Caco-2 (cell line): ENCODE measurements around the gene TMEM238L. TPM values are rescaled to one million over a fixed set of nuclear protein-coding genes. Genes with fewer than 3 reads are reported as not detected.

Source experiments
- BruUV-seq: library from RNA; stranded (reverse); fragments of 400-500 nt; replicated peaks from 2 replicates; lab custom pipeline; 2021; lab: Mats Ljungman, UMichigan
- CTCF ChIA-PET: fragments of 300-600 bp; sonication (Branson Sonifier 250); formaldehyde crosslinking; loops from one replicate; lab custom pipeline; 2022; ENCODE audit warnings: antibody characterized with exemption; lab: Charles Lee
- POLR2A ChIA-PET: fragments of 300-600 bp; sonication (Branson Sonifier 250); formaldehyde crosslinking; loops from one replicate; lab custom pipeline; 2022; ENCODE audit warnings: antibody characterized with exemption; lab: Charles Lee
- DNase-seq, 2 experiments: peaks; one replicate each; pipeline versions ENCODE4 v3.0.0 to v3.0.0-alpha.2; 2020 to 2022
- H3K27me3 ChIP-seq: replicated peaks from 2 replicates; pipeline ENCODE4 v1.6.0; 2011; ENCODE audit warnings: low read length; ENCODE audit not compliant: control insufficient read depth, insufficient read depth
- H3K36me3 ChIP-seq: 2 replicates; pipeline ENCODE4 v1.5.1; 2011; ENCODE audit warnings: low read length; ENCODE audit not compliant: control insufficient read depth, insufficient read depth
- H3K4me1 ChIP-seq: fragments of 250-450 bp; sonication (Bioruptor Pico); 2 replicates; pipeline ENCODE4 v1.5.1; 2020; ENCODE audit warnings: mild to moderate bottlenecking
- H3K4me3 ChIP-seq: 2 replicates; pipeline ENCODE4 v1.5.1; 2011; ENCODE audit warnings: low read depth, mild to moderate bottlenecking, control low read depth, low read length
- H3K9me3 ChIP-seq: fragments of 250-450 bp; sonication (Bioruptor Pico); 2 replicates; pipeline ENCODE4 v1.5.1; 2020; ENCODE audit warnings: mild to moderate bottlenecking, moderate library complexity
- H3K27ac Mint-ChIP-seq: one replicate; pipeline ENCODE4 v1.8.0; 2022; ENCODE audit warnings: mixed read lengths; ENCODE audit not compliant: unreplicated experiment
- H3K27me3 Mint-ChIP-seq: one replicate; pipeline ENCODE4 v1.8.0; 2022; ENCODE audit warnings: mixed read lengths; ENCODE audit not compliant: insufficient read depth, unreplicated experiment
- H3K36me3 Mint-ChIP-seq: one replicate; pipeline ENCODE4 v1.8.0; 2022; ENCODE audit warnings: mild to moderate bottlenecking, mixed read lengths; ENCODE audit not compliant: insufficient read depth, unreplicated experiment
- H3K4me1 Mint-ChIP-seq: one replicate; pipeline ENCODE4 v1.8.0; 2022; ENCODE audit warnings: low read depth, mixed read lengths; ENCODE audit not compliant: unreplicated experiment
- H3K4me3 Mint-ChIP-seq: one replicate; pipeline ENCODE4 v1.8.0; 2022; ENCODE audit warnings: mild to moderate bottlenecking, moderate library complexity, mixed read lengths; ENCODE audit not compliant: unreplicated experiment
- H3K9me3 Mint-ChIP-seq: one replicate; pipeline ENCODE4 v1.8.0; 2022; ENCODE audit warnings: mixed read lengths; ENCODE audit not compliant: unreplicated experiment
- intact Hi-C: fragments of 100-400 bp; cut with micrococcal nuclease; formaldehyde crosslinking; loops from one replicate; pipeline ENCODE4 v1.10.0; 2022; ENCODE audit not compliant: unreplicated experiment
- total RNA-seq: library from RNA; stranded (reverse); gene quantifications from 2 replicates; pipeline ENCODE4 v1.2.3, GENCODE V29; 2022
- TF ChIP-seq, protein P1 (sequence below), 2 experiments: fragments of 200-600 bp in 1 of 2; IDR thresholded peaks; 1 replicate in 1 of 2; 2 replicates in 1 of 2; pipeline versions ENCODE4 v1.5.1 to v1.8.0; 2011 to 2022; ENCODE audit warnings: antibody characterized with exemption in 1 of 2, control low read depth in 1 of 2, inconsistent platforms in 1 of 2, low read depth in 1 of 2, low read length in 1 of 2, mild to moderate bottlenecking in 1 of 2, moderate library complexity in 1 of 2; ENCODE audit not compliant: insufficient read depth in 1 of 2, severe bottlenecking in 1 of 2, unreplicated experiment in 1 of 2

TMEM238L gene
- total RNA-seq, 1 experiment from 2014 or later, result not detected

DNA sequence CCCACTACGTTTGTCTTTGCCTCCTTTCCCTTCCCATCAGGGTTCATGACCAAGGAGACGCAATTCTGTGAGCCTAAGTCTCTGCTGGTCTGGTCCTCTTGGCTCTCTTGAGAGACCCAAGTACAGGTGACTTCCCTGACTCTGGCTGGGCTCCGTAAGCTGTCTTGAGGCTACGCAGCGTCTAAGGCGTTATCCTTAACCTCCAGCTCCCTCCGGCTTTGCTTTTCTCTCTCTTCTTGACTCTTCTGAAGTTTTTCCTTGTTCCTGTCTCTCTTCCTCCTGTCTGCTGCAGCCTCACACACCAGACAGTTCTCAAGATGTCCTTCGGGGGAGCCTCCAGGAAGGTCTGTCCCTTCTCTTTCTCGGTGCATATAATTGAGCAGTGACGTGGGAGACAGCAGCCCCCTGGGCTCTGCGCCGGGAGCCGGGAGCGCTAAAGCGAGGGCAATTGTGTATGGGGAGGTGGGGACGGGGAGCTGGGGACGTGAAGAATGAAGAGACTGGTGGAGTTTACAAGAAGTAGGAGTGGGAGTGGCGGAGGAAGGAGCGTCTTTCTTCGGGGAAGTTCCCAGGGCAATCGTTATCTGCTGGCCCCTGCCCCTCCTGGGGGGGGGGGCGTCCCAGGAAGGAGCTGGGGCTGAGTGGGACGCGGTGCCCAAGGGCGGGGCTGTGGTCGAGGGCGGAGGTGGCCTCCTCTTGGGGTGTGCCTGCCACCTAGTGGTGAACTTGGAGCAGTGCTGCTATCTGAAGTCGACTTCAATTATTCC is 40.9 kb upstream of the TMEM238L start:
- Mint-ChIP-seq H3K27me3 (no peaks in the 10 kb centered on the region), H3K4me3 (peak overlapping the region; percentile 93), H3K27ac (peak overlapping the region; percentile 75), H3K36me3 (no peaks in the 10 kb centered on the region), H3K4me1 (peaks cover 16% of the 10 kb centered on the region), H3K9me3 (peaks cover 10% of the 10 kb centered on the region)
- peak; percentile 61 to 67 for DNase-seq
- CTCF ChIA-PET, result interaction anchor here (0.7 to 3.5 kb wide), 8 partner anchors 13 to 799 kb away, joined by 3 to 35 read pairs (median 4); no protein-coding TSS in a partner anchor
- TF ChIP-seq, protein P1, sequence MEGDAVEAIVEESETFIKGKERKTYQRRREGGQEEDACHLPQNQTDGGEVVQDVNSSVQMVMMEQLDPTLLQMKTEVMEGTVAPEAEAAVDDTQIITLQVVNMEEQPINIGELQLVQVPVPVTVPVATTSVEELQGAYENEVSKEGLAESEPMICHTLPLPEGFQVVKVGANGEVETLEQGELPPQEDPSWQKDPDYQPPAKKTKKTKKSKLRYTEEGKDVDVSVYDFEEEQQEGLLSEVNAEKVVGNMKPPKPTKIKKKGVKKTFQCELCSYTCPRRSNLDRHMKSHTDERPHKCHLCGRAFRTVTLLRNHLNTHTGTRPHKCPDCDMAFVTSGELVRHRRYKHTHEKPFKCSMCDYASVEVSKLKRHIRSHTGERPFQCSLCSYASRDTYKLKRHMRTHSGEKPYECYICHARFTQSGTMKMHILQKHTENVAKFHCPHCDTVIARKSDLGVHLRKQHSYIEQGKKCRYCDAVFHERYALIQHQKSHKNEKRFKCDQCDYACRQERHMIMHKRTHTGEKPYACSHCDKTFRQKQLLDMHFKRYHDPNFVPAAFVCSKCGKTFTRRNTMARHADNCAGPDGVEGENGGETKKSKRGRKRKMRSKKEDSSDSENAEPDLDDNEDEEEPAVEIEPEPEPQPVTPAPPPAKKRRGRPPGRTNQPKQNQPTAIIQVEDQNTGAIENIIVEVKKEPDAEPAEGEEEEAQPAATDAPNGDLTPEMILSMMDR (IDR thresholded peaks at IDR 0.05; ENCODE audit: insufficient read depth in 1 of 2, low read depth in 1 of 2, low read length in 1 of 2, severe bottlenecking in 1 of 2, unreplicated experiment in 1 of 2), result peak; percentile 69 to 73
- BruUV-seq, result no TSS peak
- POLR2A ChIA-PET, result interaction anchor here (0.6 to 0.7 kb wide), 4 partner anchors 65 to 107 kb away, joined by 3 to 5 read pairs (median 4); no protein-coding TSS in a partner anchor
- intact Hi-C loops, result loop anchor here (1.0 to 5.0 kb wide), 4 partner anchors 88 to 198 kb away; partner anchors contain the start of genes ADPRM and SCO1
- H3K9me3 ChIP-seq, result no peaks in the 10 kb centered on the region
- H3K4me3 ChIP-seq, result peak overlapping the region; percentile 40
- H3K36me3 ChIP-seq, result no peaks in the 10 kb centered on the region
- H3K4me1 ChIP-seq, result peaks cover 3% of the 10 kb centered on the region; the same call in 1 of the 2 replicates
- no peaks in the 10 kb centered on the region for H3K27me3 ChIP-seq

DNA sequence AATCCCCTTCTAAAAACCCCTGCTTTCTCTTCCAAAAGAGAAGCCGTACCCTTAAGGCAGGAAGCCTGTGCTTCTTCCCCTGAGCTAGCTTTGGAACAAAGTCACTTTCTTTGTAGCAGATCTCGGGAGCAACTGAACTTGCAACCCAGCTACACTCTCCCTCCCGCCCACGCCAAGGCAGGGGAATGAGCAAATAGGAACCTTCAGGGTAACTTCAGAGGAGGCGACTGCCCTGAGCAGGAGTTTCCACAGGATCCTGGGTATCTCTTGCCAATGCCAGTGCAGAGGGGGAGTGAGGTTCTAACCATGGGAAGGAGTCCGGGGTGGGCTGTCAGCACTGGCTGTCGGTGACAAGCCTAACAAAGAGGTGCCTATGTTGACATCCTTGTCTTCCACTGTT is 39.9 kb upstream of the TMEM238L start:
- H3K4me1 ChIP-seq, result peaks cover 3% of the 10 kb centered on the region; the same call in 1 of the 2 replicates
- BruUV-seq, result no TSS peak
- no peak overlapping the region for H3K4me3 ChIP-seq
- H3K9me3 ChIP-seq, result no peaks in the 10 kb centered on the region
- H3K4me3 Mint-ChIP-seq, result peak overlapping the region; percentile 93
- H3K9me3 Mint-ChIP-seq, result peaks cover 10% of the 10 kb centered on the region
- H3K36me3 Mint-ChIP-seq, result no peaks in the 10 kb centered on the region
- TF ChIP-seq, protein P1 (IDR thresholded peaks at IDR 0.05; ENCODE audit: insufficient read depth in 1 of 2, low read depth in 1 of 2, low read length in 1 of 2, severe bottlenecking in 1 of 2, unreplicated experiment in 1 of 2), result no peak
- no peaks in the 10 kb centered on the region for H3K36me3 ChIP-seq
- ChIA-PET CTCF (interaction anchor here (3.5 kb wide), 1 partner anchor 107 kb away, joined by 35 read pairs; no protein-coding TSS in a partner anchor), POLR2A (no interaction called here)
- intact Hi-C loops, result loop anchor here (5.0 kb wide), 1 partner anchor 87 kb away; no protein-coding TSS in a partner anchor
- peaks cover 16% of the 10 kb centered on the region for H3K4me1 Mint-ChIP-seq
- peak in 1 of 2 experiments; percentile 3 for DNase-seq
- peak overlapping the region; percentile 38 for H3K27ac Mint-ChIP-seq
- H3K27me3 Mint-ChIP-seq, result no peaks in the 10 kb centered on the region
- H3K27me3 ChIP-seq, result no peaks in the 10 kb centered on the region

DNA sequence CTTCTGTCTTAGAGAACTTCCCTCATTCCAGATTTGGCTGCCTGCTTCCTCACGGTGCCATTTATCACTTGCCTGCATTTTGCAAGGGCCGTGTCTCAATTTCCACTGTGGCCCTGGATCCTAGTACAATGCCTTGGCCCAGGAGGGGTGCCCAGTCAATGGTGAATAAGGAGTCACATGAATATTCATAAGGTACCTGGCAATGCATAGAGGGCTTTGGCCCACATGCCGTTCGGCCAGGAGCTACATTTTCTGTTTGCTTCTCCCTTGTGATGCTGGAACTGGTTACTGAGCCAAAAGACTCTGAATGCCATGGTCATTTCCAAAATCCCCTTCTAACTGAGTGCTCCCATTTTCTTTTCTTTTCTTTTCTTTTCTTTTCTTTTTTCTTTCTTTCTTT is 38.8 kb upstream of the TMEM238L start:
- Mint-ChIP-seq H3K36me3 (no peaks in the 10 kb centered on the region), H3K27me3 (no peaks in the 10 kb centered on the region), H3K4me3 (no peak overlapping the region), H3K9me3 (peaks cover 10% of the 10 kb centered on the region), H3K4me1 (peaks cover 16% of the 10 kb centered on the region), H3K27ac (no peak overlapping the region)
- H3K9me3 ChIP-seq, result no peaks in the 10 kb centered on the region
- TF ChIP-seq, protein P1 (IDR thresholded peaks at IDR 0.05; ENCODE audit: insufficient read depth in 1 of 2, low read depth in 1 of 2, low read length in 1 of 2, severe bottlenecking in 1 of 2, unreplicated experiment in 1 of 2), result no peak
- ChIA-PET POLR2A (no interaction called here), CTCF (interaction anchor here (3.5 kb wide), 1 partner anchor 105 kb away, joined by 35 read pairs; no protein-coding TSS in a partner anchor)
- H3K36me3 ChIP-seq, result no peaks in the 10 kb centered on the region
- no peak overlapping the region for H3K4me3 ChIP-seq
- no peaks in the 10 kb centered on the region for H3K27me3 ChIP-seq
- DNase-seq, result no peak
- BruUV-seq, result no TSS peak
- intact Hi-C loops, result loop anchor here (5.0 kb wide), 1 partner anchor 85 kb away; no protein-coding TSS in a partner anchor
- H3K4me1 ChIP-seq, result peaks cover 3% of the 10 kb centered on the region; the same call in 1 of the 2 replicates
